Mucosa of stomach (tissue), 1 donor: Measurements from ENCODE around the gene KAT6B.

Experiments used
- H3K27me3 ChIP-seq: one replicate; pipeline ENCODE4 v1.7.0; 2013; ENCODE audit warnings: mild to moderate bottlenecking, low read length; ENCODE audit not compliant: control insufficient read depth, insufficient read depth
- H3K36me3 ChIP-seq: one replicate; pipeline ENCODE4 v1.7.0; 2013; ENCODE audit warnings: low read length; ENCODE audit not compliant: control insufficient read depth, insufficient read depth
- H3K4me1 ChIP-seq: one replicate; pipeline ENCODE4 v1.7.0; 2013; ENCODE audit warnings: mild to moderate bottlenecking, low read length; ENCODE audit not compliant: control insufficient read depth, insufficient read depth
- H3K4me3 ChIP-seq: one replicate; pipeline ENCODE4 v1.7.0; 2013; ENCODE audit warnings: low read length
- H3K9ac ChIP-seq: one replicate; pipeline ENCODE4 v1.7.0; 2013; ENCODE audit warnings: mild to moderate bottlenecking, low read length, moderate library complexity
- H3K9me3 ChIP-seq: one replicate; pipeline ENCODE4 v1.7.0; 2013; ENCODE audit warnings: mild to moderate bottlenecking, low read length, moderate library complexity; ENCODE audit not compliant: control insufficient read depth
- donor health status: Pancreatic carcinoma.

KAT6B gene

GRCh38 chr10:74801447-74801846, 25.0 kb upstream of the KAT6B start:
- no peak overlapping the region for H3K9ac ChIP-seq
- H3K36me3 ChIP-seq: no peaks in the 10 kb centered on the region

GRCh38 chr10:74808501-74808900, 17.9 kb upstream of the KAT6B start:
- Histone ChIP-seq H3K9me3 (no peaks in the 10 kb centered on the region), H3K4me3 (no peak overlapping the region), H3K9ac (no peak overlapping the region), H3K36me3 (no peaks in the 10 kb centered on the region), H3K4me1 (peaks cover 3% of the 10 kb centered on the region), H3K27me3 (no peaks in the 10 kb centered on the region)

More at GRCh38 chr10:74801447-74801846, 25.0 kb upstream of the KAT6B start:
- Histone ChIP-seq H3K4me1 (no peaks in the 10 kb centered on the region), H3K27me3 (no peaks in the 10 kb centered on the region), H3K4me3 (no peak overlapping the region), H3K9me3 (no peaks in the 10 kb centered on the region)

GRCh38 chr10:74810087-74810486, 16.3 kb upstream of the KAT6B start:
- no peaks in the 10 kb centered on the region for H3K9me3 ChIP-seq
- H3K4me3 ChIP-seq: no peak overlapping the region
- no peaks in the 10 kb centered on the region for H3K27me3 ChIP-seq
- peaks cover 3% of the 10 kb centered on the region for H3K4me1 ChIP-seq
- no peak overlapping the region for H3K9ac ChIP-seq
- no peaks in the 10 kb centered on the region for H3K36me3 ChIP-seq

- H3K36me3 ChIP-seq: no peaks in the 10 kb centered on the region
- peaks cover 3% of the 10 kb centered on the region for H3K4me1 ChIP-seq
- H3K27me3 ChIP-seq: no peaks in the 10 kb centered on the region
- no peaks in the 10 kb centered on the region for H3K9me3 ChIP-seq
- no peak overlapping the region for H3K4me3 ChIP-seq
- H3K9ac ChIP-seq: no peak overlapping the region
Measured at GRCh38 chr10:74813381-74814259, 12.8 kb upstream of the KAT6B start.

GRCh38 chr10:74814797-74815196, 11.6 kb upstream of the KAT6B start:
- H3K27me3 ChIP-seq: no peaks in the 10 kb centered on the region
- peaks cover 3% of the 10 kb centered on the region for H3K4me1 ChIP-seq
- no peak overlapping the region for H3K4me3 ChIP-seq
- no peaks in the 10 kb centered on the region for H3K9me3 ChIP-seq
- no peak overlapping the region for H3K9ac ChIP-seq
- H3K36me3 ChIP-seq: no peaks in the 10 kb centered on the region

GRCh38 chr10:74816824-74817498, 9.4 kb upstream of the KAT6B start:
- Histone ChIP-seq H3K9me3 (no peaks in the 10 kb centered on the region), H3K36me3 (no peaks in the 10 kb centered on the region), H3K9ac (no peak overlapping the region), H3K4me1 (peaks cover 13% of the 10 kb centered on the region), H3K27me3 (no peaks in the 10 kb centered on the region), H3K4me3 (no peak overlapping the region)

GRCh38 chr10:74821501-74821900, 4.9 kb upstream of the KAT6B start:
- H3K36me3 ChIP-seq: no peaks in the 10 kb centered on the region

GRCh38 chr10:74822101-74822500, 4.3 kb upstream of the KAT6B start:
- Histone ChIP-seq H3K4me3 (no peak overlapping the region), H3K9ac (no peak overlapping the region), H3K27me3 (no peaks in the 10 kb centered on the region), H3K9me3 (no peaks in the 10 kb centered on the region), H3K36me3 (no peaks in the 10 kb centered on the region), H3K4me1 (peaks cover 37% of the 10 kb centered on the region)

More at GRCh38 chr10:74821501-74821900, 4.9 kb upstream of the KAT6B start:
- no peak overlapping the region for H3K4me3 ChIP-seq
- no peaks in the 10 kb centered on the region for H3K27me3 ChIP-seq
- H3K4me1 ChIP-seq: peaks cover 36% of the 10 kb centered on the region
- no peaks in the 10 kb centered on the region for H3K9me3 ChIP-seq
- no peak overlapping the region for H3K9ac ChIP-seq

- H3K4me1 ChIP-seq: peaks cover 42% of the 10 kb centered on the region
- no peaks in the 10 kb centered on the region for H3K27me3 ChIP-seq
- no peaks in the 10 kb centered on the region for H3K9me3 ChIP-seq
- H3K9ac ChIP-seq: no peak overlapping the region
- no peak overlapping the region for H3K4me3 ChIP-seq
- H3K36me3 ChIP-seq: no peaks in the 10 kb centered on the region
Measured at GRCh38 chr10:74822521-74823089, 3.8 kb upstream of the KAT6B start.

- no peaks in the 10 kb centered on the region for H3K9me3 ChIP-seq
- H3K4me1 ChIP-seq: peaks cover 47% of the 10 kb centered on the region
- no peaks in the 10 kb centered on the region for H3K36me3 ChIP-seq
- no peak overlapping the region for H3K9ac ChIP-seq
- H3K4me3 ChIP-seq: no peak overlapping the region
- no peaks in the 10 kb centered on the region for H3K27me3 ChIP-seq
Measured at GRCh38 chr10:74823791-74824183, 2.6 kb upstream of the KAT6B start.

- H3K27me3 ChIP-seq: no peaks in the 10 kb centered on the region
- H3K4me3 ChIP-seq: peak overlapping the region; percentile 50
- no peaks in the 10 kb centered on the region for H3K9me3 ChIP-seq
- H3K9ac ChIP-seq: peak overlapping the region; percentile 69
- H3K36me3 ChIP-seq: no peaks in the 10 kb centered on the region
- H3K4me1 ChIP-seq: peaks cover 51% of the 10 kb centered on the region
Measured at GRCh38 chr10:74824184-74824899, 2.1 kb upstream of the KAT6B start.
